Astrocyte of the spinal cord (primary cell): ENCODE results near the gene UBXN1.

Experiments
- DNase-seq: peaks from one replicate; pipeline ENCODE4 v3.0.0; 2011; ENCODE audit warnings: low read depth, low spot score
- H3K4me3 ChIP-seq: 2 replicates; pipeline ENCODE4 v1.5.1; 2011; ENCODE audit warnings: low read depth, mild to moderate bottlenecking, low read length, moderate library complexity
- in situ Hi-C: cut with HindIII; loops from 2 replicates; pipeline ENCODE4 v1.10.0; 2017; ENCODE audit warnings: low sequenced_read_pairs
- TF ChIP-seq, protein P1 (sequence below): IDR thresholded peaks from 2 replicates; pipeline ENCODE4 v1.5.1; 2012; ENCODE audit warnings: low read depth, mild to moderate bottlenecking, low read length, inconsistent platforms

The UBXN1 gene

DNA sequence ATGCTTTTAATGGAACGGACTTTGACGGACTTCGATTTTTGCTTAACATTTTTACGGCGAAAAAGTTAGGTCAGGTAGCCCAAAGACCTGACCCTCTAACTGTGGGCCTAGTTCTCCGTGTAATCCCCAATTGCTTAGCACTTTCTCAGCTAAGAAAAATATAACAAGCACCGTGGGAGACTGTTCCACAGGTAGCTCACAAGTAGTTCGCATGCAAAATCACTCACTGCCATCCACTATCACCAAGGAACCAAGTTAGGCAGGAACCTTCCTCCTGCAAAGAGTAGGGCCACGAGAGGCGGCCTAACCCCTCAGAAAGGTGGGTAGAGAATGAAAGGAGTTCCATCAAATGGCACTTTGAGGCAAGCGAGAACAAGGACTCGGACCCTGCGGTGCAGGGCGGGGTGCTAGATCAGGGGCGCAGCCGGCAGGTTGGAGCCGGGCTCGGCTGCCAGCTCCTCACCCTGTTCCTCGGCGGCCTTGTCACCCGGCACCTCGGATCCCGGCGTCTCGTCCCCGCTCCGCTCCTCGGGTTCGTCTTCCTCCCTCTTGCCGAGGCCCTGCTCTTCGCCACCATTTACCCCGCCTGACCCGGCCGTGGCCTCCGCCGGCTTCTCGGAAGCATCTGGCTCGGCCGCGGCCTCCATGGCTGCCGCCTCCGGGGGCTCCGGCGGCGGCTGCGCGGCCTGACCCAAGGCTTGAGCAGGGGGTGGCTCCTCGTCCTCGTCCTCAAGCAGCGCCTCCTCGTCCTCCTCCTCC, 47.5 kb upstream of the UBXN1 start:
- no peak for DNase-seq
- H3K4me3 ChIP-seq, result peak overlapping the region; percentile 78
- TF ChIP-seq, protein P1, sequence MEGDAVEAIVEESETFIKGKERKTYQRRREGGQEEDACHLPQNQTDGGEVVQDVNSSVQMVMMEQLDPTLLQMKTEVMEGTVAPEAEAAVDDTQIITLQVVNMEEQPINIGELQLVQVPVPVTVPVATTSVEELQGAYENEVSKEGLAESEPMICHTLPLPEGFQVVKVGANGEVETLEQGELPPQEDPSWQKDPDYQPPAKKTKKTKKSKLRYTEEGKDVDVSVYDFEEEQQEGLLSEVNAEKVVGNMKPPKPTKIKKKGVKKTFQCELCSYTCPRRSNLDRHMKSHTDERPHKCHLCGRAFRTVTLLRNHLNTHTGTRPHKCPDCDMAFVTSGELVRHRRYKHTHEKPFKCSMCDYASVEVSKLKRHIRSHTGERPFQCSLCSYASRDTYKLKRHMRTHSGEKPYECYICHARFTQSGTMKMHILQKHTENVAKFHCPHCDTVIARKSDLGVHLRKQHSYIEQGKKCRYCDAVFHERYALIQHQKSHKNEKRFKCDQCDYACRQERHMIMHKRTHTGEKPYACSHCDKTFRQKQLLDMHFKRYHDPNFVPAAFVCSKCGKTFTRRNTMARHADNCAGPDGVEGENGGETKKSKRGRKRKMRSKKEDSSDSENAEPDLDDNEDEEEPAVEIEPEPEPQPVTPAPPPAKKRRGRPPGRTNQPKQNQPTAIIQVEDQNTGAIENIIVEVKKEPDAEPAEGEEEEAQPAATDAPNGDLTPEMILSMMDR, result no peak
- in situ Hi-C loops, result no loop called here

DNA sequence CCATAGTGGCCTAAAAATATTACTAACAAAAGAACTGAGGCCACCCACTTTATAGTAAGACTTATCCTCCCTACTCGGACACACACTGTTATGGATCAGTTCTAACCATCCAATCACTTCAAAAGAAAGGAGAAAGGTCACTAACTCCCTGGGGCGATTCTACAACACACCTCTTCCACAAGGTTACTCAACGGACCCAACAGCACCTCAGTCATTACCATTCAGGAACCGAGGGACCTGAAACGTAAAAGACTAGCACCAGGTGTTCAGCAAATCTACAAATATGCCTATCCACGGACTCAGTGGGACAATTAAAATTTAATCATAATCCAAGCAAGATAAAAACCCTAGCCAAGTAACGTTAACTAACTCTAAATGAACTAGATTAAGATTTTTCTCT, 46.8 kb upstream of the UBXN1 start:
- DNase-seq, result no peak
- TF ChIP-seq, protein P1, result no peak
- peak overlapping the region; percentile 78 for H3K4me3 ChIP-seq
- in situ Hi-C loops, result no loop called here

DNA sequence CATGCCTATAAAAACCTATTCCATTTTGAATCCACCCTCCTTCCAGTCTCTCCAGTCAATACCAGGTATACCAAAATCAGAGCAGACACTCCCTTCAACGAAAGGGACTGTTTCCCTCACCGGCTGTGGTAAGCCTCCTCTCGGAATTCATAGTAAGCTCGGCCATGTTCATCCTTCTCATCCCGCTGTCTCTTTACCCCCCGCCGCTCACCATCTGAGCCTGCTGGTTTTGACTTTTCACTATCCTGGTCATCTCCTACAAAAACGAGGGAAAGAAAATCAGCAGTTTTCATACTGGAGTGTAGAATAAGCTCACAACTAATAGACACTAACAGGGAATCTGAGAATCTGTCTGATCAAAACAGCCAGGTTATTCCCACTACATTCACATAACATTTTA, 45.3 kb upstream of the UBXN1 start:
- in situ Hi-C loops, result no loop called here
- H3K4me3 ChIP-seq, result peak overlapping the region; percentile 78

DNA sequence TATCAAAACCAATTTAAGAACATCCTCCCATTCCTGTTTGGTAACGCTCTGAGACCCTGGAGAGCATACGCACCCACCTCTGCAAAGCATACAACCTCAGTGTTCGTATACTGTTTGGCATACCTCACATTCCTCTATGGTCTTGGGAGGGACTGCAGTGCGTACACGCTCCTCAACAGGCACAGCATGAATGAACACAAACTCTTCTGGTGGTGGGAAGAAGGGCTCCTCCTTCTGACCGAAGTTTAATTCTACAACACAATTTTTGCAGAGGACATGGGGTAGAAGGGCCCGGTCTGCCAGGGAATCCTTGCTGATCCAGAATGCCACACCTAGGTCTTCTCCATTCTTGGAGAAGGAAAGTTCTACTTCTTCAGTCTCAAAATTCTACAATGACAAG, 43.1 kb upstream of the UBXN1 start:
- in situ Hi-C loops, result no loop called here
- TF ChIP-seq, protein P1, result peak; percentile 13
- no peak overlapping the region for H3K4me3 ChIP-seq
- DNase-seq, result peak; percentile 39

More for the DNA sequence above, 45.3 kb upstream of the UBXN1 start:
- TF ChIP-seq, protein P1, result no peak
- DNase-seq, result no peak

DNA sequence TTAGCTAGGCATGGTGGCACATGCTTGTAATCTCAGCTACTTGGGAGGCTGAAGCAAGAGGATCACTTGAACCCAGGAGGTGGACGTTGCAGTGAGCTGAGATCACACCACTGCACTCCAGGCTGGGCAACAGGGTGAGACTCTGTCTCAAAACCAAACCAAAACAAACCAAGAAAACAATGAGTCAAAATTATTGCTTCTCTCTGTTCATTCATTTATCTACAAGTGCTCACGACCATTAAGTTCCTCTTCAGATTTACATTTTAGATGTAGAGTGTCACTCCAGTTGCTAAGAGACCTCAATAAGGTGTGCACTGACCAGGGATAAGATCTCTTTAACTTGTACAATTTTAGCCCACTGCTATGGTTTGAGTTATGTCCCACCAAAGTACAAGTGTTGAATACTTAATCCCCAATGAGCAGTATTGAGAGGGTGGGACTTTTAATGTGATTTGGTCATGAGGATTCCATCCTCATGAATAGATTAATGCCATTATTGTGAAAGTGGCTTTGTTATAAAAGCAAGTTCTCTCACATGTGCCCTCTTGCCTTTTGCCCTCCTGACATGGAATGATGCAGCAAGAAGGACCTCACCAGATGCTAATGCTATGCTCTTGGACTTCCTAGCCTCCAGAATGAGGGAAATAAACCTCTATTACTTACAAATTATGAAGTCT, 40.6 kb upstream of the UBXN1 start:
- DNase-seq, result no peak
- in situ Hi-C loops, result no loop called here
- TF ChIP-seq, protein P1, result no peak
- no peak overlapping the region for H3K4me3 ChIP-seq

DNA sequence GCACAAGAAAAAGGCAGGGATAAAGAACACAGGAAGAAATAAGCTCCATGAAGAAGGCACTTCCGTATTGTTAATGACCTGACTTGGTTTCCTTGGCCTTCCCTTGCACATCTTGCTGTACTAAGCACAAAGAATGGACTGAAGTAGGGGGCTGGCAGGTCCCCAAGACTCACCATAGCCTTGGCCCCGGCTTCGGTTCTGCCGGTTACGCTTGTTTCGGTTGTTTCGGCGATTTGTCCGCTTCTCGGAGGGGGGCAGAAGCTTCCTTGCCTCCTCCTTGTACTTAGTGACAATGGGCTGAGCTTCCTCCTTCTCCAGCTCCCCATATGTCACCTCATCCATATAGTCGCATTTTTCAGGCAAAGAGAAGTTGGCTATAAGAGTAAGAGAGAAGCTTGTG, 37.9 kb upstream of the UBXN1 start:
- no peak overlapping the region for H3K4me3 ChIP-seq
- DNase-seq, result no peak
- TF ChIP-seq, protein P1, result no peak
- in situ Hi-C loops, result no loop called here
